8988T (cell line): ENCODE results near the gene STOM.
"Not testable (repeated sequence)": the region's sequence is repeated elsewhere in the genome, so short reads cannot be mapped to it uniquely, and the experiment has no call there.

Experiments
- DNase-seq: peaks from one replicate; pipeline ENCODE4 v3.0.0; 2011

STOM gene, protein sequence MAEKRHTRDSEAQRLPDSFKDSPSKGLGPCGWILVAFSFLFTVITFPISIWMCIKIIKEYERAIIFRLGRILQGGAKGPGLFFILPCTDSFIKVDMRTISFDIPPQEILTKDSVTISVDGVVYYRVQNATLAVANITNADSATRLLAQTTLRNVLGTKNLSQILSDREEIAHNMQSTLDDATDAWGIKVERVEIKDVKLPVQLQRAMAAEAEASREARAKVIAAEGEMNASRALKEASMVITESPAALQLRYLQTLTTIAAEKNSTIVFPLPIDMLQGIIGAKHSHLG

DNA sequence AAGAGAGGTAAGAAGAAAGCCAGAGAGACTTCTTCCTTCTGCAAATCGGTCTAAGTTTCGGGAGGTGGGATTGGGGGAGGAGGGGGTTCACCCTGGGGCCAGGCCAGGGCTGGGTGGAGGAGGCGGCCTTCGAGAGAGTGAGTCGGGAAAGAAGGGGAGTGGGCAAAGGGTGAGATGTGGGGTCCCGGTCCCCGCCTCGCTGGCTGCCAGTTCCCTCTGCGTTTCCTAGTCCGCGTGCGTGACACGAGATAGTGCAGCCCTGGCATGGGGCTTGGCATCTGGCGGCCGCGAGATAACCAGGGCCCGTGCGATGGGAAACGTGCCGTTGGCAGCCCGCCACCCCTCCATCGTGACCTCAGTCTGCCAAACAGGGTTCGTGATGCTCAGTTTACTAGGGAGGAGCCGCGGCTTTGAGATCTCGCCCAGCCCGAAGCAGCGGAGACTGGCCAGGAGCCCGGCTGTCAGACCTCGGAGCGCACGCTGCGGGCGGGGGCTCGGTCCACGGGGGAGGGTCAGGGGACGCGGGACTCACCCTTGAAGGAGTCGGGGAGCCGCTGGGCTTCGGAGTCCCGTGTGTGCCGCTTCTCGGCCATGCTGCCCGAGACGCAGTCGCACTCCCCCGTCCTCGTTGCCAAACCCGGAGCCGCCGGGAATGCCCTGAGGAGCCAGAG, at the start of gene STOM:
STOM (minus strand) TSS at position 656 of the 671 bp plus-strand sequence; CDS start at position 593, 63 bp downstream.
- no peak for DNase-seq

DNA sequence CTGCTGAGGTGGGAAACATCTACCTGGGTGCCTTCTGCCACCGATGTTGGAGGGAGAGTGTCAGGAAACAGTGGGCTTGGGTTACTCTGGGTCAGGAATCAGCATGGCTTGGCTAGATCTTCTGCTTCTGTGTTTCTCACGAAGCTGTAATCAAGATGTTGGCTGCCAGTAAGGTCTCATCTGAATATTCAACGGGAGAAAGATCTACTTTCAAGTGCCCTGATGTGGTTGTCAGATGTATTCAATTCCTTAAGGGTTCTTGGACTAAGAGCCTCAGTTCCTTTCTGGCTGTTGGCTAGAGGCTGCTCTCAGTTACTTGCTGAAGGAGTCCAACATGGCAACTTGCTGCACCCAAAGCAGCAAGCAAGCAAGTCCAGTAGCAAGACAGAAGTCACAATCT, 41.9 kb upstream of the STOM start:
- DNase-seq = no peak

DNA sequence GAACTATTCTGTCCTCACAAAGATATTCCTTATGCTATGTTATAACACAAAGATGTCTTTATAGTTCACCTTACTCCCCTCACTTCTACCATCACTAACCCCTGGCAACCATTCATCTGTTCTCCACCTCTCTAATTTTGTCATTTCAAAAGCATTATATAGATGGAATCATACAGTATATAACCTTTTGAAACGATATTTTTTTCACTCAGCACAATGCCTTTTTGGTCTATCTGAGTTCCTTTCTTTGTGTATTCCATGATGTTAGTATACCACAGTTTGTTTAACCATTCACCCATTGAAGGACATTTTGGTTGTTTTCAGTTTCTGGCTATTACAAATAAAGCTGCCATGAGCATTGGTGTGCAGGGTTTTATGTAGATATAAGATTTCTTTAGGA, 35.8 kb upstream of the STOM start:
- DNase-seq = no peak

DNA sequence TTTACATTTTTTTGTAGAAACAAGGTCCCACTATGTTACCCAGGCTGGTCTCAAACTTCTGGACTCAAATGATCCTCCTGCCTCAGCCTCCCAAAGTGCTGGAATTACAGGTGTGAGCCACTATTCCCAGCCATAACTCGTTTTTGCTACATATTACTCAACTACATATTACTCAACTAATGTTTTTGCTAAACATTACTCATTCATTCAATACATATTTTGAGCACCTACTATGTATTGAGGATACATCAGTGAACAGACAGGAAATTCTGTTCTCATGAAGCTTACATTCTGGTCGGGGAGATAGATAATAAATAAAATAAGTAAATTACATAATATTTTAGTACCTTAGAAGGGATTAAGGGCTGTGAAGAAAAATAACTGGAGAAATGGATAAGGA, 34.9 kb upstream of the STOM start:
- DNase-seq = no peak

DNA sequence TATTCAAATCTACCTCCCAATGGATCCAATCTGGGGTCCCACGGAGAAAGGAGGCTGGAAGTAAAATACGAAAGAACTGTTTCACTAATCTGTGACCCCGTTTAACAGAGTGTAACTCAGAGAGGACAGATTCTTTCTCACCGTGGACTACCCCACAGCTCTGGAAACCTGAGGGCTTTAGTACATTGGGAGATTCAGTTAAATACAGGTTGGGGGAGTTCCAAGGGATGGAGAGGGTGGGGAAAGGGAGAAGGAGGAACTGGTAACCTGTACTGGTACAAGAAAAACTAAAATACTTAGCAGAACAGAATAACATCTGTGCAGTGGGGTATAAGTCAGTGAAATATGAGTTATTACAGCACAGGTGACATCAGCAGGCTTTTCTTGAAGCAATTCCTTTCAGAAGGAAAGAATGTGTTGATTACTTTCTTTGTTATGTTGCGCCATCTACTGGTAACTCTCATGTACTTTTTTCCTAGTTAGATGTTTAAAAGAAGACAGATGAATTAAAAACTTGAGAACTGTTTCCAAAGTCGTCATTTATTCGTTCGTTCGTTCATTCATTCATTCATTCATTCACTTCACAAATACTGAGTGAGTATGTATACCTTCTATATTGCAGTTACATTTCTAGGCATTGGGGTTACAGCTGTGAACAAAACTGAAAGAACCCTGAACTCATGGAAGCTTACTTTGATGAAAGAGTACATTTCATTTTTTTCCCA, 30.0 kb upstream of the STOM start:
- DNase-seq = no peak

DNA sequence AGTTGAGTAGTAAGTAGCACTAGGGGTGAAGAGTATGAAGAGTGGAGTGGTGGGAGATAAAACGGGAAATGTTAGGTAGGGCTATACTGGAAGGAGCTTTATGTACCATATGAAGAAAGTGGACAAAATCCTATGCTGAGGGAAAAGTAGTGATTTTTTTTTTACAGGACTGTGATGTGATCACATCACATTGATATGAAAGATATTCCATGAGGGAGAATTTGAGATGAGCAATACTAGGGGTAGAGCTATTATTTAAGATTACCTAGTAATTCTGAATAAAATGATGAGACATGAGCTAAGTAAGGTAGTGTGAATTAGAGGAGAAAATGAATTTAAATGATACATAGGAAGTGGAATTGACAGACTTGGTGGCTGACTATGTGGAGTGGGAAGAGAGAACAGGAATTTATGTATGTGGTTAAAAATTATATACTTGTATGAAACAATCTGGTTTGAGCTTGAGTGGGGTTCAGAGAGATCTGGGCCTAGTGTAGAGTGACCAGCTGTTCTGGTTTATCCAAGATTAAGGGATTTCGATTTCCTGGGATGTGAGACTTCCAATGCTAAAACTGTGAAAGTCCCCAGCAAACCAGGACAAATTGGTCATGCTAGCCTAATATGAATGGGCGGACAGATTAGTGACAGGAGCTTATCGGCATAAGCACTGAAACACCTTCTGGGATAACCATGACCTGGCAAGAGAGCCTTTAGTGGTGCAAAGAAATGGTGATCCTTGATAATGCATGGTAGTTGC, 29.3 kb upstream of the STOM start:
- no peak for DNase-seq

DNA sequence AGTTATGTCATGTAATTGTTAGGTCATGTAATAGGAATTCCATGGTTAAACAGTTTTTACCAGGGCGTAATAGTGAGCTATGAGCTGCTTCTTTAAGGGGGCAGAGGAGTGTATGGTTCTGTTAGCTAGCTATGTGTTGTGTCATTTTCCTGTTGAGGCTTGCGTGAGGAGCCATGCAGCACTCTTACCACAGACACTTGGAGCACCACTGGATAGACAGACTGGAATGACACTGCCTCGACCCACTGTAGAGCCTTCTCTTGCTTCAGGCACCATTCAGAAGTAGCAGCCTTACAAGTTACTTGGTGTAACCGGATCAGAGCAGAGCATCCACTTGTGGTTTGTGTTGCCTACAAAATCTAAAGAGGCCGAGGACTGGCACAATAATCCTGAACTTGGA, 28.3 kb upstream of the STOM start:
- no peak for DNase-seq

DNA sequence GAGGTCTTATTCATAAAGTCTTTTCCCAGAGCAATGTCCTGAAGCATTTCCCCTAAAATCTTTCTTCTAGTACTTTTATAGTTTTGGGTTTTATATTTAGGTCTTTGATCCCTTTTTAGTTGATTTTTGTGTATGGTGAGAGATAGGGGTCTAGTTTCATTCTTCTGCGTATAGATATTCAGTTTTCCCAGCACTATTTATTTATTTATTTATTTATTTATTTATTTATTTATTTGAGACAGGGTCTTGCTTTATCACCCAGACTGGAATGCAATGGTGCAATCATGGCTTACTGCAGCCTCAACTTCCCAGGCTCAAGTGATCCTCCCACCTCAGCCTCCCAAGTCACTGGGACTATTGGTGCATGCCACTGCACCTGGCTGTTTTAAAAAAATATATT, 27.2 kb upstream of the STOM start:
- DNase-seq = not testable (repeated sequence)

DNA sequence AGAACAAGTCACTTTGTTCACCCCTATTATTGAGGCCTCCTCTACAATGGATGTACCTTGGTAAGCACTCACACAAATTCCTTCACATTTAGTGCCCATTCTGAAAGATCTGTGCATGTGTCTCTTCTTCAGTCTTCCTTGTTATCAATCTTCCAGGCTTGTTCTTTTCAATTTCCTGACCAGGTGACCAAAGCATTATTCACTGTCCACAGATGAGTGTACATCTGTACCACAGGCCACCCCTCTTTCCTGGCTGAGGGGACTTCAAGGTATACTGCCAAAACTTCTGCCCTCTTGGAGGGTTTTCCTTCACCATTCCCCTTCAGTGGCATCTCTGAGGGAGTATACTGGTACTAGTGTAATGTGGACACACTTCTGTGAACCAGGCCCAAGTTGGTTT, 25.5 kb upstream of the STOM start:
- no peak for DNase-seq

DNA sequence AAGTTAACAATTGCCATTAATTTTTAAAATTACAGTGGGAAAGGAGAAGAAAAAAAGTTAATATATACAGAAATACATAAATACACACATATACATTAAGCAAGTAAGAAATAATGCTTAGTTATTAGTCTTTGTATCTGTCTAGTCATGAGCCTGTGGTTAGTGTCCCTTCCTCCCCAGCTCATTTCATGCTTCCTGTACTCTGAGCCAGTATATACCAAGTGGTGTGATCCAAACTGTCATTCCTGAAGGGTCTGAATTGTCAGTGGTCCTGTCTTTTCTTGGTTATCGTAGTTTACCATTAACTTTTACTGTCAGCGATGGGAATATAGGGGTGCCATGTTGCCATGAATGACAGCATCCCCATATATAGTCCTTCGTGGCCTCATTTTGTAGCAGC, 24.2 kb upstream of the STOM start:
- no peak for DNase-seq

DNA sequence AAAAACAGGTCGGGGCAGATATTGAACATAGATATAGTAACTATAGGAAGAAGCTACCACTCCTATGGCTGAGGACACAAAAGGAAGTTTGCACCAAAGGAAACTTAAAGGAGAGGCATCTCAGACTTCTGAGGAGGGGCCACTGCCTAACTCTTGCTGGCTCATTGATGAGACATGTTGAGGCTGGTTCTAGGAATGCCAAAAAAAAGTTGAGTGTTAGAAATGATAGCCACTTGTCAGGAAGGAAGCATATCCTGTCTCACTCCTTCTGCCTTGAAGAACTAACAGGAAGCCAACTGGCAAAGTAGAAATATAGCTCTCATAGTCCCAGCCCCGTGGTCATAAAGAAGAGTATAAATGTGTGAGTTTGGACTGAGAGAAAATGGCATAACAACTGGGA, 23.3 kb upstream of the STOM start:
- DNase-seq = no peak

DNA sequence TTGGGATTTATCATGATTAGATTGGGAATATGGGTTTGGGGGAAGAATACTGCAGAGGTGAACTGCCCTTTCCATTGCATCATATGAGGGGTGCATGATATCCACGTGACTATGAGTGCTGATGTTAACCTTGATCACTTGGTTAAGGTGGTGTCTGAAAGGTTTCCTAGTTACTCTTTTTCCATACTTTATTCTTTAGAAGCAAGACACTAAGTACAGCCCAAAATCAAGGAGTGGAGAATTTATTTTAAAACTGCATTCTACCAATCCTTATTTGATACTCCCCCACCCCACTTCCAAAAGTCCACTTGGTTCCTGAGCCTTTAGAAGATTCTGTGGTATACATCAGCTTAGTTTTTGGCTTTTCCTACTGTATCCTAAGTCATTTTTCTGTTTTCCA, 20.3 kb upstream of the STOM start:
- no peak for DNase-seq

DNA sequence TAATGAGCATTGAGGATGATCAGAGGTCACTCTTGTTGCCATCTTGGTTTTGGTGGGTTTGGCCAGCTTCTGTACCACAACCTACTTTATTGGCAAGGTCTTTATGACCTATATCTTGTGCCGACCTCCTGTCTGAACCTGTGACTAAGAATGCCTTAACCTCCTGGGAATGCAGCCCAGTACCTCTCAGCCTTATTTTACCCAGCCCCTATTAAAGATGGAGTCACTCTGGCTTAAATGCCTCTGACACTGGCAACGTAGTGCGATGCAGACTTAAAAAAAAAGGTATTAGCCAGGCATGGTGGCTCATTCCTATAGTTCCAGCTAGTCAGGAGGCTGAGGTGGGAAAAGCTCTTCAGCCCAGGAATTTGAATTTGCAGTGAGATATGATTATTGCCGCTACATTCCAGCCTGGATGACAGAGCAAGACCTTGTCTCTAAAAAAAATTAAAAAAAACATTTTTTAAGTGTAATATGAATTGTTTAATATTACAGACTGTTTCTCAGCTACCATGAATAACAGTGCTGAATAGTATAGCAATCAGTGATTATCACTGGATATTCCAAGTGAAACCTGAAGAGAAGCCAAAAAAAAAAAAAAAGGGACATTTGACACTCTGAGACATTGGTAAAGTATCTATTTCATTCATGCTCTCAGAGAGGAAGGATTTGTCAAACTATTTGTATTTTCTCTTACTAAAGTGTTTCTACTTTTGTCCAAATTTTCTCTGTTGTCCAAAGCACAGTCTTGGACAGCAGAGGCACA, 18.3 kb upstream of the STOM start:
- no peak for DNase-seq

DNA sequence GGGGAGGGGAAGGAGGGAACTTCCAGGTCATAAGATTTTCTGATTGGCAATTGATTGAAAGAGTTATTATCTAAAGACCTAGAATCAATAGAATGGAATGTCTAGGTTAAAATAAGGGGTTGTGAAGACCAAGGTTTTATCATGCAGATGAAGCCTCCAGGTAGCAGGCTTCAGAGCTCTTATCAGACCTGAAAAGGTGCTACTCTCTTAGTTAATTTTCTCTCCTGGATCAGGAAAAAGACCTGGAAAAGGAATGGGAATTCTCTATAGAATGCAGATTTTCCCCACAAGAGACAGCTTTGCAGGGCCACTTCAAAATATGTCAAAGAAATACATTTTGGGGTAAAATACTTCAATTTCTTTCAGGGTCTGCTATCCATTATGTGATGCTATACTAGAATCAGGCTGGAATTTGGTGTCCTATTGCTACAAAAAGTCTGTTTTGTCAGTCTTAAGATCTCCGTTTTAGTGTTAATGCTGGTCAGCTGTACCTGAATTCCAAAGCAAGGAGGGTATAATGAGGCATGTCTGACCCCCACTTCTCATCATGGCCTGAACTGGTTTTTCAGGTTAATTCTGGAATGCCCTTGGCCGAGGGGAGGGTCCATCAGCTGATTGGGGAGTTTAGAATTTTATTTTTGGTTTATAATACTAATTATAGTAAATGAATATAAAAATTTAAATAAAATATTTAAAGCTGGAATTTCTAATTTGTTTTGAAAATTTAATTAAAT, 16.6 kb upstream of the STOM start:
- no peak for DNase-seq

DNA sequence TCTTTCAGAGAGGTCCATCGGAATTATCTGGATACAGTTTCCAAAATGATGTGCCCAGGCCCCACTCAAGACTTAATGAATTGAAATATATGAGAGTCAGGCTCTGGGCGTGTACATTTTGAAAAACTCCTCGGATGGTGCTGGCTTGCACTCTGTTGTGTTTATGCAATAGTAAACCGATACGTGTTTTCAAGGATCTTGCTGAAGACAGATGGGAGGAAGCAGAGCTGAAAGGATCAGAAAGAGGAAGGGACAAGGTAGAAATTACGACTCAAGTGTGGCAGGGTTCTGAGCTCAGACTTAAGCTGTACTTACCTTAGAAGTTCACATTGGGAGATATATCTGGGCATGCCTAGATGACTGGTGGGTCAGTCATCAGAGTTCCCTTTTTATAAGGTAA, 13.7 kb upstream of the STOM start:
- no peak for DNase-seq

DNA sequence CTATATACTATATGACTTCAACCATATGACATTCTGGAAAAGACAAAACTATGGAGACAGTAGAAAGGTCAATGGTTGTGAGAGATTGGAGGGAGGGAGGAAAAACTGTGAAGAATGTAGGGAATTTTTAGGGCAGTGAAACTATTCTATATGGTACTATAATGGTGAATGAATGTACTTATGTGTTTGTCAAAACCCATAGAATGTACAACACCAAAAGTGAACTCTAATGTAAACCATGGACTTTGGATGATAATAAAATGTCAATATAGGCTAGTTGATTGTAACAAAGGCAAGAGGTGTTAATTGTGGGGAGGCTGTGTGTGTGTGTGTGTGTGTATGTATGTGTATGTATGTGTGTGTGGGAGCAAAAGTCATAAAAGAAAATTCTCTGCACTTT, 10.8 kb upstream of the STOM start:
- DNase-seq = no peak

DNA sequence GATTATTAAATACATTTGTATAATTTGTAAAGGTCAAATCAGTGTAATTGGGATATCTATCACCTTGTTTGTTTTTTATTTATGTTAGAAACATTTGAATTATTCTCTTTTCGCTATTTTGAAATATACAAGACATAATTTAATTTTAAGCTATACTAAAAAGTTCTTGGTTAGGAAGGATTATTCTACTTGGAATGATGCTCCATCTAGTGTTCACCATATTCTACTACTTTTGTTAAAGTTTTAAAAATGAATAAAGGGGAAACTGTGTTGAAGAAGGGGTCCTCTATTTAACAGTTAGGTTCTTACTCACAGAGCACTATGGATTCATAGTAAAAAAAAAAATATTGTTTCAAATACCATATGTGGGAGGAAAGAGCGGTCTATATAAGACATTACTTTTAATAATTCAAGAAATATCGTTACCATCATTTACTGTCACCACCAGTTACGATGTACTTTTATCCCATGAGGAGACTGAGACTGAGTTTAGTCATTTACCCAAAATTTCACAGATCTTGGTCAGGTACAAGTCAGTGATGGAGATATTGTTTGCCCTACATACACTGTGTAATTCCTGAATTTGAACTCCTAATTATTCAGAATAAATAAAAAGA, 6.3 kb upstream of the STOM start:
- no peak for DNase-seq

DNA sequence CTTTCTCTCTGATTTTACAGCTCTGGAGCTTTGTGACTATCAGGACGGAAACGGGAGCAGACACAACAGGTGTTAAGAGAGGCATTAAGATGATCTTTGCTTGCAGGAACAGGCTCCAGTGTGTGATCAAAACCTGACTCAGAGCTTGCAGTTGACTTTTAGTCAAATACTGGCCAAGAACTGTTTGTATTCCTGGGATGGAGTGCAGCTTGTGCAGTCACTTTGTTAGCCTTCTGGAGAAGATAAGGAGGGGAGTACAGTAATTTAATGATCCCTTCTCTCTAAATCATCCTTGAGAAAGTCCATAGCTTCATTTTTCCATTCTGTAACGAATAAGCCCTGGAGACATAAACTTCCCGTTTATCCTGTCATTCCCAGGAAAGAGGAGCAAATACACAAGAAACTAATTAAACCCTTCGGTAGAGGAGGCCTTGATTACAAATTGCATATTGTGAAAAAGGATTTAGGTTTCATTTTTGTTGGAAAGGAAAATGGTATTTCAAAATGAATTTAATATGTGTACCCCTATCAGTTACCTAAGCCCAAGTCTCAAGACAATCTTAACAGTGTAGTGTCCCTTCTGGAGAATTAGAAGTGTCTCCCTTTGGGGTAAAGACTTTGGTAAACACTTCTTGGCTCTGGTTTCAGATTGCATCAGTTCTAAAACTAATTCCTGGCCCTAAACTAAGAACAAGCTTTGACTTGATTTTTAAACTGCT, 3.1 kb upstream of the STOM start:
- DNase-seq = no peak

DNA sequence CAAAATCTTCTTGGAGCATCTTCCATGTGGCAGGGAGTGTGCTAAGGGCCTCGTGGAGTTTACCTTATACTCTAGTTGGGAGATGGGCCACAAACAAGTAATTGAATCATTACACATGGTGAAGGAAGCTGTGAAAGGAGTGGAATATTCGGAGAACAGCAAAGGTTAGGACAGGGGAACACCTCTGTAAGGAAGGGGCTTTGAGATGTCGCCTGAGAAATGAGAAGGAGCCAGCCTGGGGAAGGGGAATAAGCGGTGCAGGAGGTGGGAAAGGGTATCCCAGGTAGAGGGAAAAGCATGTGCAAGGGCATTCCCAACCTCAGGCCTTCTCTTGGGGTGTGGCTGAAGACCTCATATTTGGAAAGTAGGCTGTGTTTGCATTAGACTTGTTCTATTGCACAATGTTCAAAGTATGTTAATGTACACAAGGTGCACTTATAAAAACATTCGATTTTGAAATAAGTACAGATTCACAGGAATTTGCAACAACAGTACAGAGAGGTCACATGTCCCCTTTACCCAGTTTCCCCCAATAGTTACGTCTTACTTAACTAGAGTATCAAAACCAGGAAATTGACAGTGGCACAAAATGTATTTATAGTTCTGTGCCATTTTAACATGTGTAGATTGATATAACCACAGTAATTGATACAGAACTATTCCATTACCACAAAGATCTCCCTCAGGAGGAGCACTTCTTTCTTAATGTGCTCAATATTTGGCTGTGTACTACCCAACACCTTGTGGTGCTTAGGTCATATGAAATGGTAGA, 2.4 kb upstream of the STOM start:
- DNase-seq = no peak

DNA sequence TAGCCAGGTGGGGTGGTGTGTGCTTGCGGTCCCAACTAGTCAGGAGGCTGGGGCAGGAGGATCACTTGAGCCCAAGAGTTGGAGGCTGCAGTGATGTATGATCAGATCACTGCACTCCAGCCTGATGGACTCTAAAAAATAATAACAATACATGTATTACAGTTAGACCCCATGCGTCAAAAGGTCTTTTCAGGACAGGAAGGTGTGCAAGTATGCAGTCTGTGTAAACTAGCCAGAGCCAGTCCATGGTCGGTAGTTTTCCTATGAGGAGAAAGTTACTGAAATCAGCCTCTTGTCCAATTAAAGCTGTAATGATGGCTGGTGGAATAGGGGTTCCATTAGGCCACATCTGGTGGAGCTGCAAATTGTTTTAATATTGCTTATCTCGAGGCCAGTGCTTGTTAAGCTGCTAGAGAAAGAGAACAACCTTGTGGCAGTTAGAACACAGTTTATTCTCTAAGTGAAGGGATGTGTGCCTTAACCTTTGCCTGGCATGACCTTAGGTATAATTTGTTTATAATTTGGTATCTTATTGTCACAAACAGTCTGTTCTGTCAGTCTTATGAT, 1.5 kb upstream of the STOM start:
- no peak for DNase-seq
